Stimulated activated CD8-positive, alpha-beta memory T cell treated with anti-CD3 and anti-CD28 coated beads, Interleukin-2, amount 100 ng/mL, for 1 hour (primary cell): ENCODE data around the gene HNRNPH1.

Source experiments
- DNase-seq, 2 donors: peaks; one replicate each; pipeline ENCODE4 v3.0.0-alpha.2; 2020; ENCODE audit warnings: low read depth in 2 of 2

HNRNPH1 gene

DNA sequence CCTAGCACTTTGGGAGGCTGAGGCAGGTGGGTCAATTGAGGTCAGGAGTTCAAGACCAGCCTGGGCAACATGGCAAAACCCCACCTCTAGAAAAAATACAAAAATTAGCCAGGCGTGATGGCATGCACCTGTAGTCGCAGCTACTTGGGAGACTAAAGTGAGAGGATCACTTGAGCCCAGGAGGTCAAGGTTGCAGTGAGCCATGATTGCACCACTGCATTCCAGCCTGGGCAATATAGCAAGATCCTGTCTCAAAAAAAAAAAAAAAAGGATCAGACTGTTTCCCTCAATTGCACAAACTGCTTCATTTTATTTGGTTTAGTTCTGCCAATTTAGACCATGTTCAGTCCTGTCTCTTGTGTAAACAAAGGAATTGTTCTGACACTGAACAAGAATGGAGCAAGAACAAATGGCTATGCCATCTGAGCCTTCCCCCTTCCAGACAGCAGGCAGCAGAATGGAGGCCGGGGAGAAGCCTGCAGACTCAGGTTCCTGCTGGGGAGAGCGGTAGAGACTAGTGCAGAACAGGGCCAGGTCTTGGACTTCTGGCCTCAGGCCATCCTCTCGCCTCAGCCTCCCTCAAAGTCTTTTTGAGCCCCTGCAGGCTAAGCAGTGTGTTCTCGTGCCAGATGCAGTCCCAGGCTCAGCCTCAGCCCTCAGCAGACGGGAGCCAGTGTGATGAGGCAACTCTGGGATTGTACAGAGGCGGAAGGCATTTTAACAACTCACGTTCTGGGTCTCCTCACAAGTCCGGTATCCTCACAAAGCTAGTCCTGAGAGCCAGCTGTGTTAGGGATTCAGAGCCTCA lies 18.2 kb downstream of the HNRNPH1 start:
- DNase-seq = no peak

DNA sequence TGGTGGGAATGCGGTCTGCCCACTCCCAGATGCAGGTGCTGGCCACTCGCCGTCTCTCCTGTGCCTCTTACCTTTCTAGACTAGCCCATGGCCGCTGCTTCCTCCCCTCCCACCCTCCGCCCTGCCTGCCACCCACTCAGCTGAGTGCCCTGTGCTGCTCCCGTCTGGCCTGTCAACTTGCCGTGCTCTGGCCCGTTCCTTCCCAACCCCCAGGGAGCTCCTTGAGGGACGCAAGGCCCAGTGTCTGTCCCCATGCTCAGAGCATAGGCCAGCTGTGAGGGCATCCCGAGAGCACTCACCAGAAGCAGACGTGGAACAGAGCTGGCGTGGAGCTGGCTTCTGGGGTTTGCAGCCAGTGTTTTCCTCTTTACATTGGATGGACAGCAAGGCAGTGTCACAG lies 20.2 kb downstream of the HNRNPH1 start:
- DNase-seq = no peak

DNA sequence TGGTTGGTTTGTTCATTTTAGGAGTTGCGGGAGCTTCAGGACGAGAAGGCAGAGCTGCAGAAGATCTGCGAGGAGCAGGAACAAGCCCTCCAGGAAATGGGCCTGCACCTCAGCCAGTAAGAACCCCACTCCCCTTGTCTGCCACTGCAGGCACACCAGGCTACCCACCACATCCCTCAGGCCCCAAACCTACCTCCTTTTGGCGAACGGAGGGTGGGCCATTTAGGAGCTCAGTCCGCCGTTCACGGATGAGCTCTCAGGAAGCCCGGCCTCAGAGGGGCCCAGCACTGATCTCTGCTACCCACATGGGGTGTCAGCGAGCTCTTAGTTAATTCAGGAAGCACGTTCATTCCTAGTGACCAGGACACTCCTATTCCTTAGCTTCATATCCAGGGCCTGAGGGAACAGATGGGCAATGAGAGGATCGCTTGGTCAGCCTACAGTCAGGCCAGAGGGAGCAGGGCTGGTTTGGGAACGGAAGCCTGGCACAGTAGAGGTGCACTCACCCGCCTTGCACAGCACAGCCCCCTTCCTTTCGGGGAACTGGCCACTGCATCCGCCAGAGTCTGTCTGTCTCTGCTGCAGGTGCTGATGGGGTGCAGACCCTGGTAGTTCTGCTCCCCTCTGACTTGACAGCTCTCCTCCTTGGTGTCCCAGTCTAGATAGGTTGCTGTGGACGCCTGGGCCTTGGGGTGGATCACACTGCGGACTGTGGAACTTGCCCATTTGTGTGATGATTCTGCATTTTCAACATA lies 21.4 kb downstream of the HNRNPH1 start:
- no peak for DNase-seq

DNA sequence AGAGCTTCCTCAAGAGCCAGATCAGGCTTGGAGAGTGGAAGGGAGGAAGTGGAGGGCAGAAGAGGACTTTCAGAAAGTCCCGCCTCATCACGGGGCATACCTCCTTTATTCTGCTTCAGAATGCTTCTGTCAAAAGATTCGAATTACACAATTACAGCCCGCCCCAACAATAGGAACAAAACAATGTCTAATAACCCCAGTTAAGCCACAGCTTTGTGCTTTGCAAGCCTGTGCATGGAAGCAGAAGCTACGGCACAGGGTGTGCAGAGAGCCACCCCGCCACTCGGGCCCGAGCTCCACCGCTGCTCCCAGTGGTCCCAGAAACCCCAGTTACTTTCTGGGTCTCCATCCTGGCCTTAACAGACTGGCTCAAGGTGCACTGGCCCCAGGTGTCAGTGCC lies 23.5 kb downstream of the HNRNPH1 start:
- DNase-seq = no peak

DNA sequence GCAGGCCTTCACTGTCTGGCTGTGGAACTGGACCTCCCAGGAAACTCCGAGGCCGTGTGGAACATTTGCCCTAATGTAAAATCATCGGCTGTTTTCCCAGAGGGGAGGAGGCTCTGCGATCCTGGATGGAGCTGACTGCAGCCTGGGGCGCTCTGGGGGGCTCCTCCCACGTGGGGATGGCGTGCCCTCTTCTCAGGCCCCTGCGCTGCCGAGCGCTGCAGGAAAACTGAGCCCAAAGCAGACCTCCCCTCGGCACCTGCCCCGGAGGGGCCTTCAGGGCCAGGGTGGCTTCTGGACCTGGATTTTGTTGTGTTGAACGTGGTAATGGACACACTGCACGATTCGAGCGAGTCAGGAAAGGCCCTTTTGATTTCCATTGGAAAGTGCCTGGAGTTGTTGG lies 23.9 kb downstream of the HNRNPH1 start:
- DNase-seq = no peak

DNA sequence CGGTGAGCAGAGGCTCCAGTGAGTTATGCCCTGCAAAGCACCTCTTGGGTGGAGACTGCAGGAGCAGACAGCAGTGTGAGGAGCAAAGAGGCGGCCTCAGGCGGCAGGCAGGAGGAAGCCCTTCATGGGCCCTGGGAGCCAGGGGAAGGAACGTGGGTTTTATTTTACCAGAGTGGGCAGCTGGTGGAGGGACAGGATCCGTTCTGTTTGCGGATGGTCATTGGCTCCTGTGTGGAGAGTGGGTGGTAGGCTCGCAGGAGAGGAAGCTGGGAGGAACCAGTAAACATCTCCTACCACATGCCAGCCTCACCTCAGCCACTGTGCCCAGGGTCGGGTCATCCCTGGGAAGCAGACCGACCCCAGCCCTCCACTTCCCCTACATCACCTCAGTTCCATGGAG lies 24.4 kb downstream of the HNRNPH1 start:
- no peak for DNase-seq

DNA sequence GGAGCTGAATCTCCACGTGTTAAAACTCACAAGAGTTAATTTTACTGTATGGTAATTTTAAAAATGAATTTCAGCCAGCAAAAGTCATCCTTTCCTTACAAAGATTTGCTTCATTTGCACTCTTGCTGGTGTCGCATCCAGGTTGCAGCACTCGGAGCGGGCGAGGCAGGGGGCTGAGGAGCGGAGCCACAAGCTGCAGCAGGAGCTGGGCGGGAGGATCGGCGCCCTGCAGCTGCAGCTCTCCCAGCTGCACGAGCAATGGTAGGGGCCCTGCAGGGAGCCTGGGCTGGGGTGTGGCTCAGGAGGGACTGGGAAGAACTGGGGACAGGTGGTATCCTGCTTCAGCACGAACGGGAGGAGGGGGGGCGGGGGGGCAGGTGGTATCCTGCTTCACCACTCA lies 27.1 kb downstream of the HNRNPH1 start:
- DNase-seq = no peak

DNA sequence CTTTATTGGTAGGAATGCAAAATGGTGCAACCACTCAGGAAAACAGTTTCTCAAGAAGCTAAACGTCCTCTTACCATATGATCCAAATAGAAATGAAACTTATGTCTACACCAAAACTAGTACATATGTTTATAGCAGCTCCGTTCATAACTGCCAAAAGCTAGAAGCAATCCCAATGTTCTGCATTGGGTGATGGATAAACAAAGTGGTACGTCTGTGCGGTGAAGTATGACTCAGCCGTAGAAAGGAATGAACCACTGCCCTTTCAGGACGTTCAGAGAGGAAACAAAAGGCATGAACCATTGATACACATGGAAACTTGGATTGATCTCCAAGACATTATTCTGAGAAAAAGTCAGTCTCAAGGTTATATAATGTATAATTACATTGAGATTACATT lies 27.6 kb downstream of the HNRNPH1 start:
- DNase-seq = no peak

DNA sequence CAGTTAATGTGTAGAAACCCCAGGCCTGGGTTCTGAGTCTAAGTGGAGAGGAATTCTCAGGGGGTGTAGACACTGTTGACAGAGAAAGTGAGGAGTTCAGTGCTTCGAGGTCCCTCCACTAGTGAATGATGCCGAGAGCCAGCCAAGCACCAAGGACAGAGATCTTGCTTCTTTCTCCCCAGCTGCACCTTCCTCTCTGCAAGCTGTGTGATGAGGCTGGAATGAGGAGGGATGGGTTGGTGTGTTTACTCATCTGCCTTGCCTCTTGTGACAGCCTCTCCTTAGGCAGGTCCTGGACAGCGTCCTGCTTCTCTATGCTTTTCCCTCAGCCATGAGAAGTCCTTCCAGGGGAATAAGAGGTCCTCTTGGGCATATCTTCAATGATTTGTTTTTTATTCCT lies 35.3 kb downstream of the HNRNPH1 start:
- DNase-seq = no peak

DNA sequence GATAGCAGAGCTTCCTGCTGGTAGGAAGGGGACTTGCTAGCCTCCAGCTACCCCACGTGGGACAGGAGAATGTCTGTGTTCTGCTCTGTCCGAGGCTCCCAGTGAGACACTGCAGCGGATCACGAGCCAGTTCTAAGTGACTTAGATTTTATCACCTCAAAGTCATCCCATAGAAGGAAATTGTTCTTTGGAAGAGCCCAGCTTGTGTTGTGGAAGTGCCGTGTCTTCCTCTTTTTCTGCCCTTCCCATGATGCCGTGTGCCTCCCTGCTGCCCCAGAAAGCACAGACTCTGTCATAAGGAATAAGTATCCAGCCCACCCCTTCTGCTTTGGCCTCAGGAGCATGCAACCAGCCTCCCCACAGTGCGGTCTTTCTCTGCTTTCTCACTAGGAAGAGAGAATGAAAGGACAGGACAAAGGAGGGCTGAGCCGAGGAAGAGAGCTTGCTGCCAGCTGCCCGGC lies 37.5 kb downstream of the HNRNPH1 start:
- DNase-seq = no peak

DNA sequence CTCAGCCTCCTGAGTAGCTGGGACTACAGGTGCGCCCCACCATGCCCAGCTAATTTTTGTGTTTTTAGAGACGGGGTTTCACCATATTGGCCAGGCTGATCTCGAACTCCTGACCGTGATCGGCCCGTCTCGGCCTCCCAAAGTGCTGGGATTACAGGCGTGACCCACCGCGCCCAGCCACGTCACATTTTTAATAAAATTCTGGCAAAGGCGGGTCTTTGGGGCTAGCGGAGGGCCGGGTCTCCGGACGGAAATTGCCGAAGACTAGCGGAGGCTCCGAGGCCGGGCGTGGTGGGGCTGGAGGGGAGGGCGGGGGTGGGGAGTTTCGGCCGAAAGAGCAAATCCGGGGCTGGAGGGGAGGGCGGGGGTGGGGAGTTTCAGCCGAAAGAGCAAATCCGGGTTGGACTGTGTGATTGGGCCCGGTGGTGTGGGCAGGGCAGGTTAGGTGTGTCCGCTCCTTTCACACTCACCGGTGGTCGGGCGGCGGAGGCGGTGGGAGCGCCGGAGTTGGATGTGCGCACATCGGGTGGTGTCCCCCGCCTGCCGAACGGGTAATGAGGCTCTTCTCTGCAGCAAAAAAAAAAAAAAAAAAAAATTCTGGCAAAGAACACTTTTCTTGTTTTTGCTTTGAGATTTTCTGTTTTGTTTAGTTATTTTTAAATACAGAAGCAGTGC lies 46.0 kb downstream of the HNRNPH1 start:
- no peak for DNase-seq

DNA sequence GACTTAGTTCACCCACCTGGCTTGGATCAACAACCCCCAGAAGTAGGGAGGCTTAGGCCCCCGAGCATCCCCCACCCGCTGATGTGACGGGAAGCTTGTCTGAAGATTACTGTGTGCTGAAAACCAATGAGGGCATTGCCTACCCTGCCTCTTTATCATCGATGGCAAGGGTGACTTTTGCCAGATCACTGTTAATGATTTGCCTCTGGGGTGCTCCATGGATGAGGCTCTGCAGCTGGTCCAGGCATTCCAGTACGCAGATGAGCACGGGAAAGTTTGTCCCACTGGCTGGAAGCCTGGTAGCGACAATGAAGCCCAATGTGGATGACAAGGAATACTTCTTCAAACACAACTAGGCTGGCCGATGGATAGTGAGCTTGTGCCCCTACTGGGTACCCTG lies 51.1 kb downstream of the HNRNPH1 start:
- DNase-seq = no peak

DNA sequence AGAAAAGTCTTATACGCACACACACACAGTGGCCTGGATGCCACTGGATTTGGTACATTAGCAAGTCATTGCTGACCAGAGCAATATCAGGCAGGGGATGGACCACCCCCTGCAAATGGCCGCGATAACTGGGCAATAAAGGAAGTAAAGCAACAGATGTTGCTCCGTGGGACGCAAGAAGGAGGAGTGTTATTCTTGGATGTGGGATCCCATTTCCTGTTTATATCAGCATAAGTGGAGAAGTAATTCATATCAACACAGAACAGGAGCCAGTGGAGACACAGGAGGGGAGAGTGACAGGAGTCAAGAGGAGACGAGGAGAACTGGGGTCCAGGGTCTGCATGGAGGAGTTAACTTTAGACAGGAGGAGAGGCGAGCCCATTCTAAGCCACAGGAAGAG lies 54.8 kb downstream of the HNRNPH1 start:
- DNase-seq = no peak

DNA sequence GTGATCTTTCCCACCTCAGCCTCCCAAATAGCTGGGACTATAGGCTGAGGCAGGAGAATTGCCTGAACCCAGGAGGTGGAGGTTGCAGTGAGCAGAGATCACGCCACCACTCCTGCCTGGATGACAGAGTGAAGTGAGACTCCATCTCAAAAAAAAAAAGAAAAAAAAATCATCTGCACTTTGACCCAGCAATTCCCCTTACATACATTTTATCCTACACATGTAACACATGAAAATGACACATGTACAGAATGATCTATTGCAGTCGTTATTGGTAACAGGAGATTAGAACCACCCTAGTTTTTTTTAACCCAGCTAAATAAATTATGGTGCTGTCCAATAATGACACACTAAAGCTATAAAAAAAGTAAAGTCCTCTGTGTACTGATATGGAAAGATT lies 58.9 kb downstream of the HNRNPH1 start:
- DNase-seq = no peak
